PC-3 (cell line): ENCODE data around the gene PSMF1. TPM values are rescaled to one million over a fixed set of nuclear protein-coding genes. Genes with fewer than 3 reads are reported as not detected.

Experiments used
- ATAC-seq: fragments of 200-7000 bp; cut with Tn5 transposase; 2 replicates; pipeline ENCODE4 v1.9.1; 2020; ENCODE audit warnings: mild to moderate bottlenecking, moderate library complexity
- BruUV-seq: library from RNA; stranded (reverse); fragments of 400-500 nt; replicated peaks from 2 replicates; lab custom pipeline; 2021; lab: Mats Ljungman, UMichigan
- CTCF ChIA-PET: fragments of 300-600 bp; sonication (Branson Sonifier 250); formaldehyde crosslinking; loops from one replicate; lab custom pipeline; 2022; ENCODE audit warnings: antibody characterized with exemption; lab: Charles Lee
- POLR2A ChIA-PET: fragments of 300-600 bp; sonication (Branson Sonifier 250); formaldehyde crosslinking; loops from one replicate; lab custom pipeline; 2022; ENCODE audit warnings: antibody characterized with exemption; ENCODE audit not compliant: unreplicated experiment; lab: Charles Lee
- DNase-seq: peaks from one replicate; pipeline ENCODE4 v3.0.0-alpha.2; 2015
- H2AFZ ChIP-seq: fragments of 300-600 bp; sonication (generic); 2 replicates; pipeline ENCODE4 v1.6.0; 2016; ENCODE audit warnings: antibody characterized with exemption, low read length
- H3F3A ChIP-seq: fragments of 300-600 bp; sonication (generic); one replicate; pipeline ENCODE4 v1.6.0; 2017; ENCODE audit warnings: antibody characterized with exemption, low read length, control low read depth, mild to moderate bottlenecking; ENCODE audit not compliant: unreplicated experiment
- H3K27ac ChIP-seq: fragments of 300-600 bp; sonication (generic); 2 replicates; pipeline ENCODE4 v1.5.1; 2016; ENCODE audit warnings: mild to moderate bottlenecking, low read length
- H3K27me3 ChIP-seq: fragments of 300-600 bp; sonication (generic); 2 replicates; pipeline ENCODE4 v1.6.1; 2016; ENCODE audit warnings: low read length, mixed read lengths
- H3K36me3 ChIP-seq: fragments of 300-600 bp; sonication (generic); 2 replicates; pipeline ENCODE4 v1.6.1; 2016; ENCODE audit warnings: low read depth, mixed run types, low read length, mixed read lengths
- H3K4me1 ChIP-seq: fragments of 300-600 bp; sonication (generic); 2 replicates; pipeline ENCODE4 v1.5.1; 2016; ENCODE audit warnings: low read length; ENCODE audit not compliant: insufficient read depth
- H3K4me2 ChIP-seq: fragments of 300-600 bp; sonication (generic); 2 replicates; pipeline ENCODE4 v1.6.0; 2016; ENCODE audit warnings: low read length
- H3K4me3 ChIP-seq: fragments of 300-600 bp; sonication (generic); 2 replicates; pipeline ENCODE4 v1.5.1; 2016; ENCODE audit warnings: mild to moderate bottlenecking, low read length, mixed read lengths
- H3K79me2 ChIP-seq: fragments of 300-600 bp; sonication (generic); 2 replicates; pipeline ENCODE4 v1.6.1; 2017; ENCODE audit warnings: low read length, mixed read lengths
- H3K9ac ChIP-seq: fragments of 300-600 bp; sonication (generic); 2 replicates; pipeline ENCODE4 v1.6.0; 2016; ENCODE audit warnings: mild to moderate bottlenecking, low read length
- H3K9me2 ChIP-seq: fragments of 300-600 bp; sonication (generic); replicated peaks from 2 replicates; pipeline ENCODE4 v1.6.1; 2016; ENCODE audit warnings: mixed run types, low read length, mixed read lengths
- H3K9me3 ChIP-seq: fragments of 300-600 bp; sonication (generic); 2 replicates; pipeline ENCODE4 v1.6.1; 2016; ENCODE audit warnings: low read length, mixed read lengths
- H4K20me1 ChIP-seq: fragments of 300-600 bp; sonication (generic); 2 replicates; pipeline ENCODE4 v1.6.1; 2016; ENCODE audit warnings: low read length, mixed read lengths
- EZH2 ChIP-seq: fragments of 300-600 bp; sonication (generic); IDR thresholded peaks from one replicate; pipeline ENCODE4 v1.6.1; 2017; ENCODE audit warnings: antibody characterized with exemption, mild to moderate bottlenecking, low read length; ENCODE audit not compliant: unreplicated experiment
- EZH2phosphoT487 ChIP-seq: fragments of 300-600 bp; sonication (generic); IDR thresholded peaks from 2 replicates; pipeline ENCODE4 v1.6.1; 2018; ENCODE audit warnings: mild to moderate bottlenecking, antibody characterized with exemption, low read length, borderline replicate concordance
- intact Hi-C: fragments of 100-400 bp; cut with micrococcal nuclease; formaldehyde crosslinking; loops from 2 replicates; pipeline ENCODE4 v1.9.0; 2023
- total RNA-seq: library from RNA; depleted of rRNA; stranded (reverse); fragments of >200 nt; gene quantifications from 2 replicates; pipeline ENCODE4 v1.2.3, GENCODE V29; 2014
- TF ChIP-seq, protein P1 (sequence below): fragments of 300-600 bp; sonication (generic); conservative IDR thresholded peaks from 2 replicates; pipeline ENCODE4 v1.5.1; 2017; ENCODE audit warnings: antibody characterized with exemption, low read depth, mild to moderate bottlenecking, low read length

PSMF1 gene
- total RNA-seq, 1 experiment from 2014 or later: 60.8 TPM

DNA sequence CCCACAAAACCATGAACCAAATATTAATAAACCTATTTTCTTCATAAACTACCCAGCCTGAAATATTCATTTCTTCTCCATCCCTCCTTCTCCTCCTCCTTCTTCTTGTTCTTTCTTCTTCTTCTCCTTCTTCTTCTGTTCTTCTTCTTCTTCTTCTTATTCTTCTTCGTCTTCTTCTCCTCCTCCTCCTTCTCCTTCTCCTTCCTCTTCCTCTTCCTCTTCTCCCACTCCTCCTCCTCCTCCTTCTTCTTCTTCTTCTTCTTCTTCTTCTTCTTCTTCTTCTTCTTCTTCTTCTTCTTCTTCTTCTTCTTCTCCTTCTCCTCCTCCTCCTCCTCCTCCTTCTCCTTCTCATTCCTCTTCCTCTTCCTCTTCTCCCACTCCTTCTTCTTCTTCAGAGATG is 71.4 kb downstream of the PSMF1 start:
- intact Hi-C loops: loop anchor here (10.0 kb wide), 2 partner anchors 235 to 375 kb away; no protein-coding TSS in a partner anchor
- Histone ChIP-seq H3K9ac (no peak overlapping the region), H3K9me3 (no peaks in the 10 kb centered on the region), H3K4me3 (no peak overlapping the region), H3K9me2 (no peaks in the 10 kb centered on the region), H3K27ac (no peak overlapping the region), H3F3A (no peaks in the 10 kb centered on the region), H3K4me2 (no peak overlapping the region), H3K27me3 (peaks cover 28% of the 10 kb centered on the region), H3K79me2 (no peaks in the 10 kb centered on the region), H2AFZ (no peak overlapping the region), H3K4me1 (0 out of 2 replicates have a peak, but pooled peaks cover 4% of the 10 kb centered on the region), H3K36me3 (no peaks in the 10 kb centered on the region), H4K20me1 (no peaks in the 10 kb centered on the region)
- no peak for TF ChIP-seq EZH2phosphoT487
- TF ChIP-seq, protein P1, sequence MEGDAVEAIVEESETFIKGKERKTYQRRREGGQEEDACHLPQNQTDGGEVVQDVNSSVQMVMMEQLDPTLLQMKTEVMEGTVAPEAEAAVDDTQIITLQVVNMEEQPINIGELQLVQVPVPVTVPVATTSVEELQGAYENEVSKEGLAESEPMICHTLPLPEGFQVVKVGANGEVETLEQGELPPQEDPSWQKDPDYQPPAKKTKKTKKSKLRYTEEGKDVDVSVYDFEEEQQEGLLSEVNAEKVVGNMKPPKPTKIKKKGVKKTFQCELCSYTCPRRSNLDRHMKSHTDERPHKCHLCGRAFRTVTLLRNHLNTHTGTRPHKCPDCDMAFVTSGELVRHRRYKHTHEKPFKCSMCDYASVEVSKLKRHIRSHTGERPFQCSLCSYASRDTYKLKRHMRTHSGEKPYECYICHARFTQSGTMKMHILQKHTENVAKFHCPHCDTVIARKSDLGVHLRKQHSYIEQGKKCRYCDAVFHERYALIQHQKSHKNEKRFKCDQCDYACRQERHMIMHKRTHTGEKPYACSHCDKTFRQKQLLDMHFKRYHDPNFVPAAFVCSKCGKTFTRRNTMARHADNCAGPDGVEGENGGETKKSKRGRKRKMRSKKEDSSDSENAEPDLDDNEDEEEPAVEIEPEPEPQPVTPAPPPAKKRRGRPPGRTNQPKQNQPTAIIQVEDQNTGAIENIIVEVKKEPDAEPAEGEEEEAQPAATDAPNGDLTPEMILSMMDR: no peak
- BruUV-seq: no TSS peak
- ATAC-seq: no peak
- ChIA-PET CTCF (no interaction called here), POLR2A (no interaction called here)
- DNase-seq: no peak

- Histone ChIP-seq H3F3A (no peaks in the 10 kb centered on the region), H3K27me3 (peaks cover 31% of the 10 kb centered on the region), H3K79me2 (no peaks in the 10 kb centered on the region), H2AFZ (no peak overlapping the region), H3K4me1 (0 out of 2 replicates have a peak, but pooled peaks cover 3% of the 10 kb centered on the region), H3K9me3 (no peaks in the 10 kb centered on the region), H3K27ac (no peak overlapping the region), H3K36me3 (no peaks in the 10 kb centered on the region), H3K9ac (no peak overlapping the region), H3K4me2 (no peak overlapping the region), H3K4me3 (no peak overlapping the region), H4K20me1 (no peaks in the 10 kb centered on the region), H3K9me2 (no peaks in the 10 kb centered on the region)
- no peak for DNase-seq
- ATAC-seq: no peak
- no TSS peak for BruUV-seq
- CTCF ChIA-PET: no interaction called here
- TF ChIP-seq, protein P1: no peak
- TF ChIP-seq EZH2: no peak
- TF ChIP-seq EZH2phosphoT487: no peak
- intact Hi-C loops: no loop called here
- POLR2A ChIA-PET: no interaction called here
These were observed 72.4 kb downstream of the PSMF1 start for GRCh38 chr20:1190847-1191246.

DNA sequence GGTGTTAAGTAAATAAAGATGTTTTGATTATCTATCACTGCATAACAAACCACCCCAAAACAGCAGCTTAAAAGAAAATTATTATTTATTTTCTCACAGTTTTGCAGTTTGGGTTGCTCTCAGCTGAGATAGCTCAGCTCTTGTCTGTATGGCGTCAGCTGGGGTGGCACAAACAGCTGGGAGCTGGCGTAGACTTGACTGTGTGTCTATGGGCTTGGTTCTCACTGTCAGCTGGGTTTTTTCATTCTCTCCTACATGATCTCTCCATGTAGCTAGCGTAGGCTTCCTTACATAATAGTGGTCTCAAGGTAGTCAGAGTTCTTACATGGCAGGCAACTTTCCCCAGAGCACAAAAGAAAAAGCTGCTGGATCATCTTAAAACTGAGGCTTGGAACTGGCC is 72.9 kb downstream of the PSMF1 start:
- no peak overlapping the region for H2AFZ ChIP-seq
- no peak overlapping the region for H3K27ac ChIP-seq
- POLR2A ChIA-PET: interaction anchor here (0.6 kb wide), 1 partner anchor 12 kb away, joined by 3 read pairs; no protein-coding TSS in a partner anchor
- H3F3A ChIP-seq: no peaks in the 10 kb centered on the region
- no peak overlapping the region for H3K4me3 ChIP-seq
- H3K4me1 ChIP-seq: no peaks in the 10 kb centered on the region
- DNase-seq (no peak), ATAC-seq (no peak)
- no peaks in the 10 kb centered on the region for H3K9me3 ChIP-seq
- no peak overlapping the region for H3K9ac ChIP-seq
- no peaks in the 10 kb centered on the region for H3K79me2 ChIP-seq
- CTCF ChIA-PET: no interaction called here
- H3K4me2 ChIP-seq: no peak overlapping the region
- no TSS peak for BruUV-seq
- TF ChIP-seq EZH2phosphoT487: no peak
- TF ChIP-seq, protein P1: no peak
- no peak for TF ChIP-seq EZH2
- H3K27me3 ChIP-seq: peaks cover 36% of the 10 kb centered on the region
- intact Hi-C loops: no loop called here
- no peaks in the 10 kb centered on the region for H3K36me3 ChIP-seq
- no peaks in the 10 kb centered on the region for H4K20me1 ChIP-seq
- no peaks in the 10 kb centered on the region for H3K9me2 ChIP-seq
